ENCODE results near the gene ADNP2. TPM values are rescaled to one million over a fixed set of nuclear protein-coding genes. Genes with fewer than 3 reads are reported as not detected.

The ADNP2 gene
- total RNA-seq, 1 experiment from 2014 or later: 15.5 TPM

GRCh38 chr18:80074183-80074582, 34.9 kb upstream of the ADNP2 start:
- H3K27ac ChIP-seq (ENCODE audit: low read length): no peak overlapping the region
- no peak overlapping the region for H3K4me2 ChIP-seq (ENCODE audit: low read depth, low read length, poor library complexity, severe bottlenecking)
- H3K4me3 ChIP-seq (ENCODE audit: low read length): no peak overlapping the region
- no peaks in the 10 kb centered on the region for H3K27me3 ChIP-seq (ENCODE audit: low read length)
- H4K20me1 ChIP-seq (ENCODE audit: insufficient read depth, low read depth, low read length): no peaks in the 10 kb centered on the region
- no peaks in the 10 kb centered on the region for H3K79me2 ChIP-seq (ENCODE audit: low read length)
- peaks cover 3% of the 10 kb centered on the region for H3K9me3 ChIP-seq (ENCODE audit: low read length)
- H3K9me2 ChIP-seq (replicated peaks; ENCODE audit: insufficient read depth, low read length): no peaks in the 10 kb centered on the region
- H3K9ac ChIP-seq (ENCODE audit: low read length): no peak overlapping the region
- no peak overlapping the region for H2AFZ ChIP-seq (ENCODE audit: low read length)
- no peak for DNase-seq
- H3K36me3 ChIP-seq (ENCODE audit: insufficient read depth, low read length): peaks cover 8% of the 10 kb centered on the region
- H3K4me1 ChIP-seq (ENCODE audit: low read length): no peaks in the 10 kb centered on the region

GRCh38 chr18:80074697-80075096, 34.4 kb upstream of the ADNP2 start:
- no peak overlapping the region for H3K4me3 ChIP-seq (ENCODE audit: low read length)
- H4K20me1 ChIP-seq (ENCODE audit: insufficient read depth, low read depth, low read length): no peaks in the 10 kb centered on the region
- no peak overlapping the region for H3K4me2 ChIP-seq (ENCODE audit: low read depth, low read length, poor library complexity, severe bottlenecking)
- no peaks in the 10 kb centered on the region for H3K4me1 ChIP-seq (ENCODE audit: low read length)
- no peaks in the 10 kb centered on the region for H3K9me2 ChIP-seq (replicated peaks; ENCODE audit: insufficient read depth, low read length)
- no peak overlapping the region for H3K27ac ChIP-seq (ENCODE audit: low read length)
- H3K79me2 ChIP-seq (ENCODE audit: low read length): no peaks in the 10 kb centered on the region
- H3K9me3 ChIP-seq (ENCODE audit: low read length): peaks cover 3% of the 10 kb centered on the region
- no peak overlapping the region for H3K9ac ChIP-seq (ENCODE audit: low read length)
- H2AFZ ChIP-seq (ENCODE audit: low read length): no peak overlapping the region
- no peak for DNase-seq
- peaks cover 7% of the 10 kb centered on the region for H3K36me3 ChIP-seq (ENCODE audit: insufficient read depth, low read length)
- no peaks in the 10 kb centered on the region for H3K27me3 ChIP-seq (ENCODE audit: low read length)

GRCh38 chr18:80075940-80076339, 33.1 kb upstream of the ADNP2 start:
- Histone ChIP-seq H3K9me2 (replicated peaks; ENCODE audit: insufficient read depth, low read length) (no peaks in the 10 kb centered on the region), H2AFZ (ENCODE audit: low read length) (no peak overlapping the region), H3K36me3 (ENCODE audit: insufficient read depth, low read length) (peaks cover under 1% of the 10 kb centered on the region), H3K27me3 (ENCODE audit: low read length) (no peaks in the 10 kb centered on the region), H3K4me3 (ENCODE audit: low read length) (no peak overlapping the region), H4K20me1 (ENCODE audit: insufficient read depth, low read depth, low read length) (no peaks in the 10 kb centered on the region), H3K9me3 (ENCODE audit: low read length) (peaks cover under 1% of the 10 kb centered on the region), H3K4me2 (ENCODE audit: low read depth, low read length, poor library complexity, severe bottlenecking) (no peak overlapping the region), H3K27ac (ENCODE audit: low read length) (no peak overlapping the region), H3K79me2 (ENCODE audit: low read length) (no peaks in the 10 kb centered on the region), H3K4me1 (ENCODE audit: low read length) (no peaks in the 10 kb centered on the region), H3K9ac (ENCODE audit: low read length) (no peak overlapping the region)
- DNase-seq: no peak

- Histone ChIP-seq H3K4me1 (ENCODE audit: low read length) (no peaks in the 10 kb centered on the region), H3K36me3 (ENCODE audit: insufficient read depth, low read length) (no peaks in the 10 kb centered on the region; the same call in 1 of the 2 replicates), H3K9me3 (ENCODE audit: low read length) (no peaks in the 10 kb centered on the region), H3K4me3 (ENCODE audit: low read length) (no peak overlapping the region), H3K27me3 (ENCODE audit: low read length) (no peaks in the 10 kb centered on the region), H3K79me2 (ENCODE audit: low read length) (no peaks in the 10 kb centered on the region), H3K9ac (ENCODE audit: low read length) (no peak overlapping the region), H2AFZ (ENCODE audit: low read length) (no peak overlapping the region), H3K9me2 (replicated peaks; ENCODE audit: insufficient read depth, low read length) (no peaks in the 10 kb centered on the region), H4K20me1 (ENCODE audit: insufficient read depth, low read depth, low read length) (no peaks in the 10 kb centered on the region), H3K4me2 (ENCODE audit: low read depth, low read length, poor library complexity, severe bottlenecking) (no peak overlapping the region), H3K27ac (ENCODE audit: low read length) (no peak overlapping the region)
- no peak for DNase-seq
Measured at GRCh38 chr18:80076379-80076778, 32.7 kb upstream of the ADNP2 start.

- H3K27ac ChIP-seq (ENCODE audit: low read length): no peak overlapping the region
- no peaks in the 10 kb centered on the region for H3K9me3 ChIP-seq (ENCODE audit: low read length)
- H3K4me2 ChIP-seq (ENCODE audit: low read depth, low read length, poor library complexity, severe bottlenecking): no peak overlapping the region
- H3K36me3 ChIP-seq (ENCODE audit: insufficient read depth, low read length): no peaks in the 10 kb centered on the region; the same call in 1 of the 2 replicates
- H3K9ac ChIP-seq (ENCODE audit: low read length): no peak overlapping the region
- H3K4me3 ChIP-seq (ENCODE audit: low read length): no peak overlapping the region
- no peaks in the 10 kb centered on the region for H3K79me2 ChIP-seq (ENCODE audit: low read length)
- no peaks in the 10 kb centered on the region for H3K27me3 ChIP-seq (ENCODE audit: low read length)
- no peaks in the 10 kb centered on the region for H3K9me2 ChIP-seq (replicated peaks; ENCODE audit: insufficient read depth, low read length)
- no peak for DNase-seq
- no peaks in the 10 kb centered on the region for H4K20me1 ChIP-seq (ENCODE audit: insufficient read depth, low read depth, low read length)
- no peak overlapping the region for H2AFZ ChIP-seq (ENCODE audit: low read length)
- no peaks in the 10 kb centered on the region for H3K4me1 ChIP-seq (ENCODE audit: low read length)
Measured at GRCh38 chr18:80077873-80078272, 31.2 kb upstream of the ADNP2 start.

GRCh38 chr18:80086281-80086680, 22.8 kb upstream of the ADNP2 start:
- no peak overlapping the region for H3K4me3 ChIP-seq (ENCODE audit: low read length)
- no peak for DNase-seq
- no peaks in the 10 kb centered on the region for H3K27me3 ChIP-seq (ENCODE audit: low read length)
- no peak overlapping the region for H3K4me2 ChIP-seq (ENCODE audit: low read depth, low read length, poor library complexity, severe bottlenecking)
- H3K4me1 ChIP-seq (ENCODE audit: low read length): no peaks in the 10 kb centered on the region
- no peaks in the 10 kb centered on the region for H3K79me2 ChIP-seq (ENCODE audit: low read length)
- H3K27ac ChIP-seq (ENCODE audit: low read length): no peak overlapping the region
- H2AFZ ChIP-seq (ENCODE audit: low read length): no peak overlapping the region
- peaks cover 28% of the 10 kb centered on the region for H3K9me3 ChIP-seq (ENCODE audit: low read length)
- H3K36me3 ChIP-seq (ENCODE audit: insufficient read depth, low read length): peaks cover 7% of the 10 kb centered on the region; the same call in 1 of the 2 replicates
- no peak overlapping the region for H3K9ac ChIP-seq (ENCODE audit: low read length)
- no peaks in the 10 kb centered on the region for H3K9me2 ChIP-seq (replicated peaks; ENCODE audit: insufficient read depth, low read length)
- no peaks in the 10 kb centered on the region for H4K20me1 ChIP-seq (ENCODE audit: insufficient read depth, low read depth, low read length)

GRCh38 chr18:80088036-80088435, 21.0 kb upstream of the ADNP2 start:
- no peak for DNase-seq
- no peak overlapping the region for H3K4me2 ChIP-seq (ENCODE audit: low read depth, low read length, poor library complexity, severe bottlenecking)

GRCh38 chr18:80088823-80089222, 20.2 kb upstream of the ADNP2 start:
- H2AFZ ChIP-seq (ENCODE audit: low read length): no peak overlapping the region
- H3K27ac ChIP-seq (ENCODE audit: low read length): no peak overlapping the region

More at GRCh38 chr18:80088036-80088435, 21.0 kb upstream of the ADNP2 start:
- Histone ChIP-seq H3K27me3 (ENCODE audit: low read length) (no peaks in the 10 kb centered on the region), H4K20me1 (ENCODE audit: insufficient read depth, low read depth, low read length) (no peaks in the 10 kb centered on the region), H2AFZ (ENCODE audit: low read length) (no peak overlapping the region), H3K27ac (ENCODE audit: low read length) (no peak overlapping the region), H3K36me3 (ENCODE audit: insufficient read depth, low read length) (peaks cover 7% of the 10 kb centered on the region; the same call in 1 of the 2 replicates), H3K9me2 (replicated peaks; ENCODE audit: insufficient read depth, low read length) (no peaks in the 10 kb centered on the region), H3K79me2 (ENCODE audit: low read length) (no peaks in the 10 kb centered on the region), H3K9me3 (ENCODE audit: low read length) (peaks cover 31% of the 10 kb centered on the region), H3K4me1 (ENCODE audit: low read length) (no peaks in the 10 kb centered on the region), H3K4me3 (ENCODE audit: low read length) (no peak overlapping the region), H3K9ac (ENCODE audit: low read length) (no peak overlapping the region)

GRCh38 chr18:80095414-80095813, 13.6 kb upstream of the ADNP2 start:
- Histone ChIP-seq H4K20me1 (ENCODE audit: insufficient read depth, low read depth, low read length) (no peaks in the 10 kb centered on the region), H3K4me2 (ENCODE audit: low read depth, low read length, poor library complexity, severe bottlenecking) (no peak overlapping the region), H3K27ac (ENCODE audit: low read length) (no peak overlapping the region), H3K36me3 (ENCODE audit: insufficient read depth, low read length) (no peaks in the 10 kb centered on the region), H3K9me2 (replicated peaks; ENCODE audit: insufficient read depth, low read length) (no peaks in the 10 kb centered on the region), H3K9me3 (ENCODE audit: low read length) (0 out of 2 replicates have a peak, but pooled peaks cover 3% of the 10 kb centered on the region), H3K4me1 (ENCODE audit: low read length) (no peaks in the 10 kb centered on the region), H3K4me3 (ENCODE audit: low read length) (no peak overlapping the region), H3K79me2 (ENCODE audit: low read length) (no peaks in the 10 kb centered on the region), H2AFZ (ENCODE audit: low read length) (no peak overlapping the region), H3K27me3 (ENCODE audit: low read length) (no peaks in the 10 kb centered on the region), H3K9ac (ENCODE audit: low read length) (no peak overlapping the region)
- DNase-seq: no peak

More at GRCh38 chr18:80088823-80089222, 20.2 kb upstream of the ADNP2 start:
- Histone ChIP-seq H3K27me3 (ENCODE audit: low read length) (no peaks in the 10 kb centered on the region), H3K79me2 (ENCODE audit: low read length) (no peaks in the 10 kb centered on the region), H3K4me3 (ENCODE audit: low read length) (no peak overlapping the region), H3K36me3 (ENCODE audit: insufficient read depth, low read length) (peaks cover 7% of the 10 kb centered on the region; the same call in 1 of the 2 replicates), H3K4me1 (ENCODE audit: low read length) (no peaks in the 10 kb centered on the region), H3K9me3 (ENCODE audit: low read length) (peaks cover 31% of the 10 kb centered on the region), H3K9me2 (replicated peaks; ENCODE audit: insufficient read depth, low read length) (no peaks in the 10 kb centered on the region), H4K20me1 (ENCODE audit: insufficient read depth, low read depth, low read length) (no peaks in the 10 kb centered on the region), H3K4me2 (ENCODE audit: low read depth, low read length, poor library complexity, severe bottlenecking) (no peak overlapping the region), H3K9ac (ENCODE audit: low read length) (no peak overlapping the region)
- DNase-seq: no peak

All from Karpas-422 (cell line).